Upper lobe of left lung (tissue), 4 donors: ENCODE results near the gene ZNF124.
"Not testable (repeated sequence)": the region's sequence is repeated elsewhere in the genome, so short reads cannot be mapped to it uniquely, and the experiment has no call there.

Experiments
- EP300 ChIP-seq, 4 donors: sonication (generic); formaldehyde crosslinking; IDR thresholded peaks; one replicate each; pipeline ENCODE4 v1.5.1; 2017; ENCODE audit warnings: antibody characterized with exemption in 4 of 4, control low read depth in 2 of 4
- POLR2A ChIP-seq, 4 donors: fragments of 450-650 bp; IDR thresholded peaks; one replicate each; pipeline ENCODE4 v1.5.1; 2016 to 2017; ENCODE audit warnings: antibody characterized with exemption in 4 of 4, mild to moderate bottlenecking in 2 of 4
- POLR2AphosphoS5 ChIP-seq, 2 donors: sonication (generic); formaldehyde crosslinking; IDR thresholded peaks; one replicate each; pipeline ENCODE4 v1.5.1; 2017; ENCODE audit warnings: antibody characterized with exemption in 2 of 2
- TF ChIP-seq, protein P1 (sequence below), 6 experiments: fragments of 450-650 bp in 4 of 6; fragments of 200-600 bp in 2 of 6; sonication (generic) in 2 of 6; IDR thresholded peaks; one replicate each; pipeline ENCODE4 v1.5.1; 2016 to 2019; ENCODE audit warnings: antibody characterized with exemption in 6 of 6

GRCh38 chr1:247171875-247172563 lies at the start of gene ZNF124:
- TF ChIP-seq, protein P1, sequence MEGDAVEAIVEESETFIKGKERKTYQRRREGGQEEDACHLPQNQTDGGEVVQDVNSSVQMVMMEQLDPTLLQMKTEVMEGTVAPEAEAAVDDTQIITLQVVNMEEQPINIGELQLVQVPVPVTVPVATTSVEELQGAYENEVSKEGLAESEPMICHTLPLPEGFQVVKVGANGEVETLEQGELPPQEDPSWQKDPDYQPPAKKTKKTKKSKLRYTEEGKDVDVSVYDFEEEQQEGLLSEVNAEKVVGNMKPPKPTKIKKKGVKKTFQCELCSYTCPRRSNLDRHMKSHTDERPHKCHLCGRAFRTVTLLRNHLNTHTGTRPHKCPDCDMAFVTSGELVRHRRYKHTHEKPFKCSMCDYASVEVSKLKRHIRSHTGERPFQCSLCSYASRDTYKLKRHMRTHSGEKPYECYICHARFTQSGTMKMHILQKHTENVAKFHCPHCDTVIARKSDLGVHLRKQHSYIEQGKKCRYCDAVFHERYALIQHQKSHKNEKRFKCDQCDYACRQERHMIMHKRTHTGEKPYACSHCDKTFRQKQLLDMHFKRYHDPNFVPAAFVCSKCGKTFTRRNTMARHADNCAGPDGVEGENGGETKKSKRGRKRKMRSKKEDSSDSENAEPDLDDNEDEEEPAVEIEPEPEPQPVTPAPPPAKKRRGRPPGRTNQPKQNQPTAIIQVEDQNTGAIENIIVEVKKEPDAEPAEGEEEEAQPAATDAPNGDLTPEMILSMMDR (IDR thresholded peaks at IDR 0.05) = not testable (repeated sequence)
- TF ChIP-seq POLR2A, EP300, POLR2AphosphoS5 (IDR thresholded peaks at IDR 0.05): not testable (repeated sequence)
